HCT116 (cell line): ENCODE data around the gene TNFRSF8. TPM values are rescaled to one million over a fixed set of nuclear protein-coding genes. Genes with fewer than 3 reads are reported as not detected.

Source experiments
- ATAC-seq: fragments of 200-7000 bp; cut with Tn5 transposase; 2 replicates; pipeline ENCODE4 v1.9.1; 2020; ENCODE audit warnings: mild to moderate bottlenecking, moderate library complexity
- BruUV-seq: library from RNA; stranded (reverse); fragments of 400-500 nt; replicated peaks from 2 replicates; lab custom pipeline; 2021; lab: Mats Ljungman, UMichigan
- CTCF ChIA-PET: fragments of 300-600 bp; sonication (Branson Sonifier 250); formaldehyde crosslinking; loops from one replicate; lab custom pipeline; 2021; ENCODE audit warnings: antibody characterized with exemption; lab: Charles Lee
- POLR2A ChIA-PET: fragments of 300-600, 350-600 bp; sonication (Branson Sonifier 250); formaldehyde crosslinking; loops from one replicate; lab custom pipeline; 2021; ENCODE audit warnings: antibody characterized with exemption; lab: Charles Lee
- RAD21 ChIA-PET, 2 experiments: fragments of 300-600 bp; sonication (Branson Sonifier 250); formaldehyde crosslinking; loops; one replicate each; lab custom pipeline; 2023; ENCODE audit warnings: low total read pairs in 2 of 2; ENCODE audit not compliant: uncharacterized antibody in 2 of 2, unreplicated experiment in 2 of 2, low non-redundant PET in 1 of 2; lab: Charles Lee
- DNase-seq: peaks from one replicate; pipeline ENCODE4 v3.0.0-alpha.2; 2010; ENCODE audit warnings: low read depth, low spot score
- H2AFZ ChIP-seq: fragments of 200-600 bp; shearing (Covaris generic), sonication (generic); 2 replicates; pipeline ENCODE4 v1.6.1; 2017; ENCODE audit warnings: low read depth, mixed run types, mixed read lengths, antibody characterized with exemption, low read length; ENCODE audit not compliant: poor library complexity, severe bottlenecking
- H3K27ac ChIP-seq: 2 replicates; pipeline ENCODE4 v1.5.1; 2012; ENCODE audit warnings: low read depth, low read length
- H3K27me3 ChIP-seq: fragments of 200-600 bp; sonication (generic); 2 replicates; pipeline ENCODE4 v1.6.1; 2016; ENCODE audit warnings: mixed run types, low read length, mixed read lengths; ENCODE audit not compliant: insufficient read depth
- H3K36me3 ChIP-seq, 2 experiments: fragments of 200-500 bp in 1 of 2; fragments of 200-600 bp in 1 of 2; sonication (Bioruptor generic) in 1 of 2; sonication (generic) in 1 of 2; 2 replicates each; pipeline versions ENCODE4 v1.5.1 to v1.6.1; 2014 to 2016; ENCODE audit warnings: low read length in 2 of 2, inconsistent platforms in 1 of 2, mixed read lengths in 1 of 2, mixed run types in 1 of 2; ENCODE audit not compliant: insufficient read depth in 2 of 2, control insufficient read depth in 1 of 2
- H3K4me1 ChIP-seq, 2 experiments: fragments of 200-600 bp in 1 of 2; sonication (generic) in 1 of 2; 2 replicates each; pipeline versions ENCODE4 v1.5.1 to v1.6.1; 2012 to 2017; ENCODE audit warnings: low read length in 2 of 2, inconsistent platforms in 1 of 2, mild to moderate bottlenecking in 1 of 2, mixed read lengths in 1 of 2, mixed run types in 1 of 2, moderate library complexity in 1 of 2; ENCODE audit not compliant: insufficient read depth in 2 of 2, control insufficient read depth in 1 of 2
- H3K4me2 ChIP-seq: fragments of 200-600 bp; sonication (generic); 2 replicates; pipeline ENCODE4 v1.6.1; 2017; ENCODE audit warnings: mixed run types, low read length, mixed read lengths
- H3K4me3 ChIP-seq, 2 experiments: fragments of 200-600 bp in 1 of 2; sonication (generic) in 1 of 2; replicated peaks in 1 of 2; 2 replicates each; pipeline ENCODE4 v1.5.1; 2011 to 2016; ENCODE audit warnings: low read length in 2 of 2, control low read depth in 1 of 2, low read depth in 1 of 2, mild to moderate bottlenecking in 1 of 2, mixed read lengths in 1 of 2, mixed run types in 1 of 2
- H3K79me2 ChIP-seq: fragments of 200-600 bp; sonication (generic); 2 replicates; pipeline ENCODE4 v1.6.1; 2017; ENCODE audit warnings: mild to moderate bottlenecking, mixed run types, low read length, moderate library complexity, mixed read lengths; ENCODE audit not compliant: insufficient read depth
- H3K9ac ChIP-seq: fragments of 200-600 bp; sonication (generic); 2 replicates; pipeline ENCODE4 v1.6.1; 2016; ENCODE audit warnings: low read length, mixed read lengths
- H3K9me2 ChIP-seq: fragments of 200-600 bp; sonication (generic), shearing (Covaris generic); 2 replicates; pipeline ENCODE4 v1.6.1; 2017; ENCODE audit warnings: mixed run types, mild to moderate bottlenecking, moderate library complexity; ENCODE audit not compliant: insufficient read depth
- H3K9me3 ChIP-seq, 2 experiments: fragments of 200-500 bp in 1 of 2; fragments of 200-600 bp in 1 of 2; sonication (Bioruptor generic) in 1 of 2; sonication (generic) in 1 of 2; 2 replicates each; pipeline ENCODE4 v1.6.1; 2014 to 2017; ENCODE audit warnings: low read length in 2 of 2, mixed read lengths in 2 of 2, inconsistent platforms in 1 of 2, low read depth in 1 of 2, mild to moderate bottlenecking in 1 of 2, mixed run types in 1 of 2, moderate library complexity in 1 of 2; ENCODE audit not compliant: control insufficient read depth in 1 of 2, insufficient read depth in 1 of 2
- H4K20me1 ChIP-seq: fragments of 200-600 bp; sonication (generic), shearing (Covaris generic); 2 replicates; pipeline ENCODE4 v1.6.1; 2017; ENCODE audit warnings: mixed run types, mild to moderate bottlenecking, moderate library complexity; ENCODE audit not compliant: insufficient read depth
- CEBPB ChIP-seq: IDR thresholded peaks from 2 replicates; pipeline ENCODE4 v1.6.1; 2012; ENCODE audit warnings: low read depth
- CTCF ChIP-seq, 3 experiments: fragments of 200-600 bp in 1 of 3; sonication (generic) in 1 of 3; IDR thresholded peaks in 2 of 3; conservative IDR thresholded peaks in 1 of 3; 2 replicates each; pipeline ENCODE4 v1.5.1; 2012 to 2017; ENCODE audit warnings: low read depth in 2 of 3, low read length in 2 of 3, antibody characterized with exemption in 1 of 3, borderline replicate concordance in 1 of 3, control low read depth in 1 of 3, mild to moderate bottlenecking in 1 of 3, mixed read lengths in 1 of 3, mixed run types in 1 of 3, moderate library complexity in 1 of 3; ENCODE audit not compliant: insufficient read depth in 1 of 3
- EGR1 ChIP-seq: IDR thresholded peaks from 2 replicates; pipeline ENCODE4 v1.6.1; 2012; ENCODE audit warnings: low read depth
- EZH2phosphoT487 ChIP-seq: fragments of 200-600 bp; IDR thresholded peaks from 2 replicates; pipeline ENCODE4 v1.6.1; 2018; ENCODE audit warnings: antibody characterized with exemption, borderline replicate concordance
- FOSL1 ChIP-seq: IDR thresholded peaks from 2 replicates; pipeline ENCODE4 v1.6.1; 2012; ENCODE audit warnings: low read depth
- JUND ChIP-seq: IDR thresholded peaks from 2 replicates; pipeline ENCODE4 v1.6.1; 2012
- MAX ChIP-seq: IDR thresholded peaks from 2 replicates; pipeline ENCODE4 v1.6.1; 2012
- POLR2A ChIP-seq: IDR thresholded peaks from 2 replicates; pipeline ENCODE4 v1.7.0; 2011; ENCODE audit warnings: borderline replicate concordance; ENCODE audit not compliant: insufficient read depth, insufficient read length; ENCODE audit errors: extremely low read depth
- SIN3A ChIP-seq: IDR thresholded peaks from 2 replicates; pipeline ENCODE4 v1.6.1; 2012; ENCODE audit warnings: low read depth
- SP1 ChIP-seq: IDR thresholded peaks from 2 replicates; pipeline ENCODE4 v1.6.1; 2012; ENCODE audit warnings: low read depth
- SRF ChIP-seq: IDR thresholded peaks from 2 replicates; pipeline ENCODE4 v1.6.1; 2012; ENCODE audit warnings: low read depth
- TCF7L2 ChIP-seq: IDR thresholded peaks from 2 replicates; pipeline ENCODE4 v1.7.0; 2011; ENCODE audit warnings: borderline replicate concordance, inconsistent platforms; ENCODE audit not compliant: insufficient read depth, insufficient read length; ENCODE audit errors: extremely low read depth
- ZNF274 ChIP-seq: fragments of 200-500 bp; sonication (Bioruptor generic); IDR thresholded peaks from 2 replicates; pipeline ENCODE4 v1.6.1; 2014; ENCODE audit warnings: mild to moderate bottlenecking, low read depth, low read length, inconsistent platforms
- intact Hi-C: fragments of 100-400 bp; cut with micrococcal nuclease; formaldehyde crosslinking; loops from 2 replicates; pipeline ENCODE4 v1.10.0; 2022
- total RNA-seq: library from RNA; stranded (reverse); gene quantifications from one replicate; pipeline ENCODE4 v1.2.1, GENCODE V29; 2021; ENCODE audit not compliant: unreplicated experiment

Gene TNFRSF8
- total RNA-seq, 1 experiment from 2014 or later: 0.17 TPM

- peak overlapping the region; percentile 12 for H3K9ac ChIP-seq
- intact Hi-C loops: no loop called here
- H2AFZ ChIP-seq: peak overlapping the region; percentile 98
- no peak for TF ChIP-seq SP1
- no peak for TF ChIP-seq POLR2A
- no peak for TF ChIP-seq JUND
- no peak for TF ChIP-seq MAX
- no peak for TF ChIP-seq ZNF274
- no peak for TF ChIP-seq TCF7L2
- no peak for TF ChIP-seq FOSL1
- no peak for TF ChIP-seq EGR1
- TF ChIP-seq CTCF (IDR thresholded peaks at IDR 0.05 in 2 of 3, conservative IDR thresholded peaks at IDR 0.05 in 1 of 3; ENCODE audit: borderline replicate concordance in 1 of 3, insufficient read depth in 1 of 3, low read depth in 2 of 3, low read length in 2 of 3): no peak
- TF ChIP-seq EZH2phosphoT487: no peak
- TF ChIP-seq SIN3A: no peak
- no peak for TF ChIP-seq CEBPB
- no peak for TF ChIP-seq SRF
- TF ChIP-seq, all 23 proteins: peak for 0
- Histone ChIP-seq H3K9me2 (no peaks in the 10 kb centered on the region), H3K9me3 (no peaks in the 10 kb centered on the region), H3K27ac (peak overlapping the region; percentile 30; the same call in 1 of the 2 replicates), H3K4me2 (peak overlapping the region; percentile 85), H4K20me1 (no peaks in the 10 kb centered on the region), H3K79me2 (no peaks in the 10 kb centered on the region), H3K27me3 (no peaks in the 10 kb centered on the region), H3K36me3 (no peaks in the 10 kb centered on the region), H3K4me3 (peak overlapping the region; percentile 0 to 44; a peak in 3 of 4 replicates), H3K4me1 (peaks cover 24 to 28% of the 10 kb centered on the region in 2 experiments)
- ATAC-seq (peak; percentile 29), DNase-seq (no peak)
- no TSS peak for BruUV-seq
- POLR2A ChIA-PET: interaction anchor here (2.2 kb wide), 1 partner anchor 18 kb away, joined by 7 read pairs; no protein-coding TSS in a partner anchor
- RAD21 ChIA-PET: no interaction called here
- CTCF ChIA-PET: interaction anchor here (2.4 kb wide), 1 partner anchor 54 kb away, joined by 13 read pairs; no protein-coding TSS in a partner anchor
These were observed 115.4 kb downstream of the TNFRSF8 start for GRCh38 chr1:12178511-12178910.
